CD14-positive monocyte (primary cell): Measurements from ENCODE around the gene HSDL1. TPM values are rescaled to one million over a fixed set of nuclear protein-coding genes. Genes with fewer than 3 reads are reported as not detected.
A peak's percentile ranks its signal among the peaks of the same experiment; 100 is the strongest.

Experiments
- DNase-seq, 3 donors: peaks; one replicate each; pipeline ENCODE4 v3.0.0-alpha.2; 2011 to 2022
- H2AFZ ChIP-seq: 2 replicates; pipeline ENCODE4 v1.6.0; 2012; ENCODE audit warnings: mild to moderate bottlenecking, low read depth, low read length, inconsistent platforms; ENCODE audit not compliant: insufficient read depth, poor library complexity, severe bottlenecking
- H3K27ac ChIP-seq, 2 donors: 1 replicate in 1 of 2; 2 replicates in 1 of 2; pipeline ENCODE4 v1.5.1; 2012 to 2013; ENCODE audit warnings: low read length in 2 of 2, control low read depth in 1 of 2, inconsistent platforms in 1 of 2, low read depth in 1 of 2, mild to moderate bottlenecking in 1 of 2
- H3K27me3 ChIP-seq, 2 donors: one replicate each; pipeline versions ENCODE4 v1.6.0 to v1.6.1; 2011 to 2013; ENCODE audit warnings: low read length in 2 of 2; ENCODE audit not compliant: control insufficient read depth in 2 of 2, insufficient read depth in 2 of 2
- H3K36me3 ChIP-seq, 2 donors: replicated peaks in 1 of 2; 1 replicate in 1 of 2; 2 replicates in 1 of 2; pipeline versions ENCODE4 v1.5.1 to v1.6.1; 2012 to 2013; ENCODE audit warnings: low read length in 2 of 2, control low read depth in 1 of 2, inconsistent platforms in 1 of 2, mild to moderate bottlenecking in 1 of 2; ENCODE audit not compliant: insufficient read depth in 2 of 2, control insufficient read depth in 1 of 2
- H3K4me1 ChIP-seq, 2 donors: 1 replicate in 1 of 2; 2 replicates in 1 of 2; pipeline versions ENCODE4 v1.5.1 to v1.6.1; 2012 to 2013; ENCODE audit warnings: low read length in 2 of 2, control low read depth in 1 of 2, inconsistent platforms in 1 of 2, mild to moderate bottlenecking in 1 of 2, moderate library complexity in 1 of 2; ENCODE audit not compliant: insufficient read depth in 2 of 2, control insufficient read depth in 1 of 2
- H3K4me2 ChIP-seq: replicated peaks from 2 replicates; pipeline ENCODE3; 2012; ENCODE audit warnings: low read length, moderate library complexity, mild to moderate bottlenecking; ENCODE audit not compliant: poor library complexity, severe bottlenecking; ENCODE audit errors: extremely low read depth
- H3K4me3 ChIP-seq, 3 experiments: fragments of 200-600 bp in 1 of 3; sonication (generic) in 1 of 3; replicated peaks in 1 of 3; 1 replicate in 2 of 3; 2 replicates in 1 of 3; pipeline ENCODE4 v1.5.1; 2011 to 2013; ENCODE audit warnings: low read length in 3 of 3, mild to moderate bottlenecking in 3 of 3, control low read depth in 2 of 3, low read depth in 2 of 3, inconsistent platforms in 1 of 3, moderate library complexity in 1 of 3
- H3K79me2 ChIP-seq: 2 replicates; pipeline ENCODE4 v1.6.0; 2012; ENCODE audit warnings: mild to moderate bottlenecking, control low read depth, inconsistent platforms, low read length, moderate library complexity; ENCODE audit not compliant: insufficient read depth
- H3K9ac ChIP-seq: 2 replicates; pipeline ENCODE4 v1.6.0; 2017; ENCODE audit warnings: low read length, mild to moderate bottlenecking; ENCODE audit not compliant: insufficient read depth, poor library complexity, severe bottlenecking
- H3K9me3 ChIP-seq, 2 donors: replicated peaks in 1 of 2; 1 replicate in 1 of 2; 2 replicates in 1 of 2; pipeline versions ENCODE4 v1.5.1 to v1.6.1; 2012 to 2013; ENCODE audit warnings: low read length in 2 of 2, control low read depth in 1 of 2; ENCODE audit not compliant: control insufficient read depth in 1 of 2, insufficient read depth in 1 of 2
- H4K20me1 ChIP-seq: 2 replicates; pipeline ENCODE4 v1.6.0; 2012; ENCODE audit warnings: mild to moderate bottlenecking, low read length, control low read depth, moderate library complexity; ENCODE audit not compliant: insufficient read depth
- H3K27ac Mint-ChIP-seq, 7 donors: one replicate each; pipeline ENCODE4 v1.8.0; 2020; ENCODE audit warnings: mild to moderate bottlenecking in 7 of 7, mixed read lengths in 7 of 7, moderate library complexity in 6 of 7, inconsistent platforms in 2 of 7
- H3K27me3 Mint-ChIP-seq, 3 donors: one replicate each; pipeline ENCODE4 v1.8.0; 2021 to 2022; ENCODE audit warnings: low read depth in 3 of 3, mild to moderate bottlenecking in 3 of 3, mixed read lengths in 3 of 3, moderate library complexity in 3 of 3, inconsistent platforms in 1 of 3
- H3K36me3 Mint-ChIP-seq, 2 donors: one replicate each; pipeline ENCODE4 v1.8.0; 2020; ENCODE audit warnings: mixed read lengths in 2 of 2, inconsistent platforms in 1 of 2, mild to moderate bottlenecking in 1 of 2
- H3K4me1 Mint-ChIP-seq: one replicate; pipeline ENCODE4 v1.8.0; 2020; ENCODE audit warnings: mild to moderate bottlenecking, mixed read lengths
- H3K4me3 Mint-ChIP-seq, 2 donors: one replicate each; pipeline ENCODE4 v1.8.0; 2020; ENCODE audit warnings: mild to moderate bottlenecking in 2 of 2, mixed read lengths in 2 of 2, moderate library complexity in 1 of 2
- H3K9me3 Mint-ChIP-seq, 7 donors: one replicate each; pipeline ENCODE4 v1.8.0; 2020 to 2022; ENCODE audit warnings: mixed read lengths in 7 of 7, mild to moderate bottlenecking in 6 of 7, moderate library complexity in 6 of 7, inconsistent platforms in 2 of 7
- CTCF ChIP-seq: fragments of 200-600 bp; IDR thresholded peaks from one replicate; pipeline ENCODE4 v1.8.0; 2022; ENCODE audit warnings: antibody characterized with exemption, mild to moderate bottlenecking
- WGBS: methylation state at CpG from one replicate; pipeline ENCODE4 v1.1.5; 2013; ENCODE audit warnings: missing lambda C conversion rate; ENCODE audit not compliant: insufficient coverage; 5-methylcytosine and 5-hydroxymethylcytosine counted together
- intact Hi-C, 2 donors: fragments of 100-400 bp; cut with micrococcal nuclease; formaldehyde crosslinking; loops; one replicate each; pipeline versions ENCODE4 v1.15.0 to v1.15.1; 2023
- polyA plus RNA-seq, 3 donors: library from polyadenylated mRNA; depleted of rRNA in 1 of 3; unstranded in 2 of 3; stranded (reverse) in 1 of 3; fragments of 300-500 nt in 2 of 3; fragments of >200 nt in 1 of 3; fragmentation: Illumina TruSeq in 2 of 3; gene quantifications; 1 replicate in 2 of 3; 2 replicates in 1 of 3; pipeline ENCODE4 v1.2.3, GENCODE V29; 2012 to 2021

The HSDL1 gene
- polyA plus RNA-seq, 3 donors: 7.3 to 13.3 (median 8.0) TPM

- Histone ChIP-seq H3K4me1 (peaks cover 30 to 31% of the 10 kb centered on the region in 2 donors), H3K27me3 (no peaks in the 10 kb centered on the region), H3K9me3 (no peaks in the 10 kb centered on the region), H3K9ac (no peak overlapping the region), H3K4me2 (no peak overlapping the region), H2AFZ (no peak overlapping the region), H3K4me3 (no peak overlapping the region), H3K79me2 (peaks cover 89% of the 10 kb centered on the region), H3K36me3 (peaks cover 28 to 40% of the 10 kb centered on the region in 2 donors), H4K20me1 (peaks cover 80% of the 10 kb centered on the region), H3K27ac (no peak overlapping the region)
- TF ChIP-seq CTCF: no peak
- WGBS: 94% methylated on average over 3 of the region's 3 CpGs
- Mint-ChIP-seq H3K27ac (peak overlapping the region in 1 of 7 donors; percentile 39), H3K27me3 (peaks cover 0 to 4% (median 0%) of the 10 kb centered on the region in 3 donors), H3K36me3 (peaks cover 31 to 61% of the 10 kb centered on the region in 2 donors), H3K9me3 (peaks cover 0 to 2% (median 0%) of the 10 kb centered on the region in 7 donors), H3K4me3 (no peak overlapping the region), H3K4me1 (peaks cover 36% of the 10 kb centered on the region)
- DNase-seq: no peak
- intact Hi-C loops: loop anchor here in 1 of 2 donors (5.0 kb wide), 1 partner anchor 37 kb away; no protein-coding TSS in a partner anchor
Measured at GRCh38 chr16:84104231-84104630, 40.7 kb downstream of the HSDL1 start.

- peaks cover 0 to 2% (median 0%) of the 10 kb centered on the region in 7 donors for H3K9me3 Mint-ChIP-seq
- no peak overlapping the region for H3K4me2 ChIP-seq
- H3K79me2 ChIP-seq: peaks cover 89% of the 10 kb centered on the region
- peaks cover 32% of the 10 kb centered on the region in 2 donors for H3K4me1 ChIP-seq
- no peaks in the 10 kb centered on the region for H3K27me3 ChIP-seq
- peaks cover 0 to 4% (median 0%) of the 10 kb centered on the region in 3 donors for H3K27me3 Mint-ChIP-seq
- H3K36me3 ChIP-seq: peaks cover 25 to 40% of the 10 kb centered on the region in 2 donors
- H3K9me3 ChIP-seq: no peaks in the 10 kb centered on the region
- no peak overlapping the region for H3K27ac Mint-ChIP-seq
- WGBS: 87% methylated on average over 2 of the region's 5 CpGs
- H2AFZ ChIP-seq: no peak overlapping the region
- H3K4me3 Mint-ChIP-seq: no peak overlapping the region
- intact Hi-C loops: loop anchor here in 1 of 2 donors (5.0 kb wide), 1 partner anchor 36 kb away; no protein-coding TSS in a partner anchor
- peaks cover 80% of the 10 kb centered on the region for H4K20me1 ChIP-seq
- H3K36me3 Mint-ChIP-seq: peaks cover 30 to 60% of the 10 kb centered on the region in 2 donors
- H3K4me3 ChIP-seq: no peak overlapping the region
- peaks cover 40% of the 10 kb centered on the region for H3K4me1 Mint-ChIP-seq
- H3K27ac ChIP-seq: no peak overlapping the region
- H3K9ac ChIP-seq: no peak overlapping the region
- TF ChIP-seq CTCF: no peak
- DNase-seq: no peak
Measured at GRCh38 chr16:84103678-84104077, 41.3 kb downstream of the HSDL1 start.
